KOPT-K1 (cell line): ENCODE data around the gene CADM1.

ENCODE experiments used
- H3K27ac ChIP-seq: fragments of 200-600 bp; sonication (generic); 2 replicates; pipeline ENCODE4 v1.5.1; 2016; ENCODE audit warnings: antibody characterized with exemption, mild to moderate bottlenecking, low read depth, low read length; ENCODE audit not compliant: poor library complexity, severe bottlenecking
- H3K36me3 ChIP-seq: fragments of 200-600 bp; sonication (generic); 2 replicates; pipeline ENCODE4 v1.5.1; 2017; ENCODE audit warnings: antibody characterized with exemption, mild to moderate bottlenecking, low read length, moderate library complexity; ENCODE audit not compliant: insufficient read depth
- H3K9me3 ChIP-seq: fragments of 200-600 bp; sonication (generic); 2 replicates; pipeline ENCODE4 v1.5.1; 2017; ENCODE audit warnings: antibody characterized with exemption, low read length, mild to moderate bottlenecking; ENCODE audit not compliant: insufficient read depth, poor library complexity, severe bottlenecking

Gene CADM1

GRCh38 chr11:115500547-115501501, 3.4 kb downstream of the CADM1 start:
- no peaks in the 10 kb centered on the region for H3K9me3 ChIP-seq
- no peaks in the 10 kb centered on the region for H3K36me3 ChIP-seq
- H3K27ac ChIP-seq = no peak overlapping the region

GRCh38 chr11:115499891-115500290, 4.3 kb downstream of the CADM1 start:
- H3K27ac ChIP-seq = no peak overlapping the region

GRCh38 chr11:115499241-115499799, 4.9 kb downstream of the CADM1 start:
- Histone ChIP-seq H3K36me3 (no peaks in the 10 kb centered on the region), H3K9me3 (no peaks in the 10 kb centered on the region), H3K27ac (no peak overlapping the region)

More at GRCh38 chr11:115499891-115500290, 4.3 kb downstream of the CADM1 start:
- no peaks in the 10 kb centered on the region for H3K36me3 ChIP-seq
- no peaks in the 10 kb centered on the region for H3K9me3 ChIP-seq

- no peaks in the 10 kb centered on the region for H3K36me3 ChIP-seq
- H3K9me3 ChIP-seq = no peaks in the 10 kb centered on the region
- H3K27ac ChIP-seq = no peak overlapping the region
Measured at GRCh38 chr11:115498354-115498753, 5.9 kb downstream of the CADM1 start.

GRCh38 chr11:115497303-115497702, 6.9 kb downstream of the CADM1 start:
- Histone ChIP-seq H3K36me3 (no peaks in the 10 kb centered on the region), H3K9me3 (no peaks in the 10 kb centered on the region), H3K27ac (no peak overlapping the region)

GRCh38 chr11:115496892-115497291, 7.3 kb downstream of the CADM1 start:
- H3K27ac ChIP-seq = no peak overlapping the region
- H3K36me3 ChIP-seq = no peaks in the 10 kb centered on the region
- no peaks in the 10 kb centered on the region for H3K9me3 ChIP-seq

GRCh38 chr11:115493905-115494304, 10.3 kb downstream of the CADM1 start:
- no peak overlapping the region for H3K27ac ChIP-seq
- no peaks in the 10 kb centered on the region for H3K36me3 ChIP-seq
- no peaks in the 10 kb centered on the region for H3K9me3 ChIP-seq

GRCh38 chr11:115493488-115493887, 10.7 kb downstream of the CADM1 start:
- Histone ChIP-seq H3K36me3 (no peaks in the 10 kb centered on the region), H3K27ac (no peak overlapping the region), H3K9me3 (no peaks in the 10 kb centered on the region)

- H3K9me3 ChIP-seq = no peaks in the 10 kb centered on the region
- no peaks in the 10 kb centered on the region for H3K36me3 ChIP-seq
- no peak overlapping the region for H3K27ac ChIP-seq
Measured at GRCh38 chr11:115489466-115489865, 14.7 kb downstream of the CADM1 start.

GRCh38 chr11:115488945-115489344, 15.3 kb downstream of the CADM1 start:
- Histone ChIP-seq H3K36me3 (no peaks in the 10 kb centered on the region), H3K9me3 (no peaks in the 10 kb centered on the region)

GRCh38 chr11:115481528-115481927, 22.7 kb downstream of the CADM1 start:
- no peaks in the 10 kb centered on the region for H3K36me3 ChIP-seq
- H3K9me3 ChIP-seq = no peaks in the 10 kb centered on the region

More at GRCh38 chr11:115488945-115489344, 15.3 kb downstream of the CADM1 start:
- no peak overlapping the region for H3K27ac ChIP-seq

GRCh38 chr11:115480611-115481010, 23.6 kb downstream of the CADM1 start:
- Histone ChIP-seq H3K27ac (no peak overlapping the region), H3K36me3 (no peaks in the 10 kb centered on the region), H3K9me3 (no peaks in the 10 kb centered on the region)

More at GRCh38 chr11:115481528-115481927, 22.7 kb downstream of the CADM1 start:
- no peak overlapping the region for H3K27ac ChIP-seq

GRCh38 chr11:115477410-115477809, 26.8 kb downstream of the CADM1 start:
- no peak overlapping the region for H3K27ac ChIP-seq
- H3K36me3 ChIP-seq = no peaks in the 10 kb centered on the region
- no peaks in the 10 kb centered on the region for H3K9me3 ChIP-seq

GRCh38 chr11:115476463-115477286, 27.5 kb downstream of the CADM1 start:
- H3K36me3 ChIP-seq = no peaks in the 10 kb centered on the region
- no peaks in the 10 kb centered on the region for H3K9me3 ChIP-seq
- H3K27ac ChIP-seq = no peak overlapping the region

- H3K9me3 ChIP-seq = no peaks in the 10 kb centered on the region
- no peak overlapping the region for H3K27ac ChIP-seq
- H3K36me3 ChIP-seq = no peaks in the 10 kb centered on the region
Measured at GRCh38 chr11:115475564-115475963, 28.7 kb downstream of the CADM1 start.
